Measurements from ENCODE around the gene SLC25A43.

The SLC25A43 gene

DNA sequence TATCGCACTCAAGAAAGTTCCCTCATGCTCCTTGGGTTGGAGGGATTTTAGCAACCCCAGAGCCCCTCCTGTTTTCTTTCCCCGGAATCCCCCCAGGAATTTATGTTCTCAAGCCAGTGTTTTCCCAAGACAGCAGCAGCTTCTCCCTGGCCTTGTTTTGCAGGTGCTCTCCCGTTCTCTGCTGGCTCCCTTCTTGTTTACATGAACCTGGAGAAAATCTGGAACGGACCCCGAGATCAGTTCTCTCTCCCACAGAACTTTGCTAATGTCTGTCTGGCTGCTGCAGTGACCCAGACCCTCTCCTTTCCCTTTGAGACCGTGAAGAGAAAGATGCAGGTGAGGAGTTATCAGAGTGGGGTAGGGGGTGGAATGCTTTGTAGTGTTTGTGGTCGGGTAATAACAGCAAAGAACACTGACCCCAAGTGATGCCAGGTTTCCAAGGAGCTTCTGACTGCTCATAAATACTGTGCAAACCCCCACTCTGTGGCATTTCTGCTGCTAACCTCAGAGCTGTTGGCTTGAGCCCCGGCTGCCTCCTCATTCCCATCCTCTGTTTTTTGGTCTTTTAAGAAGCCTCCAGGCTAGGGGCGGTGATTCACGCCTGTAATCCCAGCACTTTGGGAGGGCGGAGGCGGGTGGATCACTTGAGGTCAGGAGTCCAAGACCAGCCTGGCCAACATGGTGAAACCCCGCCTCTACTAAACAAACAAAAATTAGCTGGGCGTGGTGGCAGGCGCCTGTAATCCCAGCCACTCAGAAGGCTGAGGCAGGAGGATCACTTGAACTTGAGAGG lies 11.1 kb downstream of the SLC25A43 start:
- no peak overlapping the region for H3K4me3 ChIP-seq (ENCODE audit: low read depth, low read length)
- no peak for TF ChIP-seq CTCF (IDR thresholded peaks at IDR 0.05; ENCODE audit: low read depth, low read length, missing control alignments)
- no peak for DNase-seq (ENCODE audit: low read depth)

GRCh38 chrX:119410854-119411253 lies 11.7 kb downstream of the SLC25A43 start:
- no peak for DNase-seq (ENCODE audit: low read depth)
- TF ChIP-seq CTCF (IDR thresholded peaks at IDR 0.05; ENCODE audit: low read depth, low read length, missing control alignments), result no peak

DNA sequence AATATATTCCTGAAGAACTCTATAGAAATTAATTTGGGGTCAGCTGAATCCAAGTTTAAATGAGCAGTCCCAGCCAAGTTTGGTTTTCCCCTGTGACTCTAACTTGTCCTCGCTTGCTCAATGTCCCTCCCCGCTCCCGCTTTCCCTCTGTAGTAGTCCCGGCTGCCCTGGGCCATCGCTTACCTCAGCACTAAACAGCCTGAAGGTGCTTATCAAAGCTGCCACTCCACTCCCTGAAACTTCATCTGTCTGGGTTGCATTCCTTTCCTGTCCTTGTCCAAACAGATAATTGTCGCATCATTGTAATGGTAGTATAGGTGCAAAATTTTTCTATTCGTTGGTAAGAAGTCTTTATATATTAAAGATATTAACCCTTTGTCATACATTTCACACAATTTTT lies 12.8 kb downstream of the SLC25A43 start:
- H3K4me3 ChIP-seq (ENCODE audit: low read depth, low read length), result no peak overlapping the region
- TF ChIP-seq CTCF (IDR thresholded peaks at IDR 0.05; ENCODE audit: low read depth, low read length, missing control alignments), result no peak
- no peak for DNase-seq (ENCODE audit: low read depth)

More at GRCh38 chrX:119410854-119411253, 11.7 kb downstream of the SLC25A43 start:
- no peak overlapping the region for H3K4me3 ChIP-seq (ENCODE audit: low read depth, low read length)

DNA sequence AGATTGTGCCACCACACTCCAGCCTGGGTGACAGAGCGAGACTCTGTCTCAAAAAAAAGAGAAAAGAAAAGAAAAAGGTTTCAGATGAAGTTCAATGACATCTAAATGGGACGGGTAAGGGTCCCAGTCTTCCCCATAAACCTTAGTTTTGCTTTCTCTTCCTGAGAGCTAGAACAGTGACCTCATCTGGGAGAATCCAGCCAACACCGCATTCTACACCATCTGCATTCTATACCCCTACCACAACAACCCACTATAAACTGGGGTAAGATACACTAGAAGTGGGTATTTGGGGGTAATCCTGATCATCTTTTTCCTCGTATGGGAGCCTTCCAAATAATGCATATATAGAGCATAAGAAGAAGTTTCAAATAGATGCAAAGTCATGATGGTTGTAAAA lies 18.2 kb downstream of the SLC25A43 start:
- no peak overlapping the region for H3K4me3 ChIP-seq (ENCODE audit: low read depth, low read length)
- DNase-seq (ENCODE audit: low read depth), result no peak
- TF ChIP-seq CTCF (IDR thresholded peaks at IDR 0.05; ENCODE audit: low read depth, low read length, missing control alignments), result no peak

DNA sequence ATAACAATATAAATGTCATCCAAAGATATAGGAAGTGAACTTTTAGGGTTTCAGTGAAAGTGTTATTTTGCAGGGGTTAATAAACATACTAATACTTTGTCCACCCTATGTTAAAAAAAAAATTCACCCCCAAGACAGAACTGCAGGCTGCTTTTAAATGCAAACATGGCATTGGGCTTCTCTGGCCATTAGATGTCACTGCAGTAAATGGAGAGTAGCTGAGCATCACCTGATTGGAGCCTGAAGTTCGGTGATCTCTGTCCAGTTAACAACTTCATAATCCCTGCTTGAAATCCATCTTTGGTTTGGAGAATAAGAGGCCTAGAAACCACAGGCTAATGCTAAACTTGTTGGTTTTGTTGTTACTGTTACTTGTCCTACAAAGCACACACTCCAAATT lies 18.7 kb downstream of the SLC25A43 start:
- TF ChIP-seq CTCF (IDR thresholded peaks at IDR 0.05; ENCODE audit: low read depth, low read length, missing control alignments), result peak; percentile 22
- no peak for DNase-seq (ENCODE audit: low read depth)
- no peak overlapping the region for H3K4me3 ChIP-seq (ENCODE audit: low read depth, low read length)

GRCh38 chrX:119419146-119419545 lies 20.0 kb downstream of the SLC25A43 start:
- no peak for DNase-seq (ENCODE audit: low read depth)
- no peak overlapping the region for H3K4me3 ChIP-seq (ENCODE audit: low read depth, low read length)
- no peak for TF ChIP-seq CTCF (IDR thresholded peaks at IDR 0.05; ENCODE audit: low read depth, low read length, missing control alignments)

- DNase-seq (ENCODE audit: low read depth), result no peak
- TF ChIP-seq CTCF (IDR thresholded peaks at IDR 0.05; ENCODE audit: low read depth, low read length, missing control alignments), result no peak
- H3K4me3 ChIP-seq (ENCODE audit: low read depth, low read length), result no peak overlapping the region
These were observed 20.8 kb downstream of the SLC25A43 start for GRCh38 chrX:119419898-119420297.
